Natural killer cell (primary cell): ENCODE measurements around the gene CCL22. TPM values are rescaled to one million over a fixed set of nuclear protein-coding genes. Genes with fewer than 3 reads are reported as not detected.
"Not testable (repeated sequence)": the region's sequence is repeated elsewhere in the genome, so short reads cannot be mapped to it uniquely, and the experiment has no call there.

Experiments used
- ATAC-seq, 3 donors: fragments of 150-1000 bp in 2 of 3; fragments of 200-7000 bp in 1 of 3; cut with Tn5 transposase; 1 replicate in 1 of 3; 2 replicates in 2 of 3; pipeline ENCODE4 v1.10.0; 2021; ENCODE audit warnings: mild to moderate bottlenecking in 2 of 3, moderate library complexity in 2 of 3
- DNase-seq, 2 donors: peaks; one replicate each; pipeline versions ENCODE4 v3.0.0 to v3.0.0-alpha.2; 2013 to 2021; ENCODE audit warnings: mixed read lengths in 1 of 2
- H3K27ac ChIP-seq: one replicate; pipeline ENCODE4 v1.5.1; 2013; ENCODE audit warnings: mild to moderate bottlenecking, low read length
- H3K27me3 ChIP-seq: one replicate; pipeline ENCODE4 v1.6.1; 2013; ENCODE audit warnings: low read length; ENCODE audit not compliant: control insufficient read depth, insufficient read depth
- H3K36me3 ChIP-seq: one replicate; pipeline ENCODE4 v1.6.1; 2013; ENCODE audit warnings: low read length; ENCODE audit not compliant: control insufficient read depth, insufficient read depth
- H3K4me1 ChIP-seq: one replicate; pipeline ENCODE4 v1.6.1; 2013; ENCODE audit warnings: low read length; ENCODE audit not compliant: control insufficient read depth, insufficient read depth
- H3K4me3 ChIP-seq: one replicate; pipeline ENCODE4 v1.5.1; 2013; ENCODE audit warnings: low read length
- H3K9me3 ChIP-seq: one replicate; pipeline ENCODE4 v1.6.1; 2013; ENCODE audit warnings: low read length; ENCODE audit not compliant: control insufficient read depth, insufficient read depth
- H3K27ac Mint-ChIP-seq, 2 donors: one replicate each; pipeline ENCODE4 v1.8.0; 2022; ENCODE audit warnings: mild to moderate bottlenecking in 2 of 2, mixed read lengths in 2 of 2, moderate library complexity in 1 of 2
- H3K27me3 Mint-ChIP-seq, 2 donors: one replicate each; pipeline ENCODE4 v1.8.0; 2022; ENCODE audit warnings: low read depth in 2 of 2, mixed read lengths in 2 of 2
- H3K36me3 Mint-ChIP-seq: one replicate; pipeline ENCODE4 v1.8.0; 2022; ENCODE audit warnings: mixed read lengths
- H3K4me1 Mint-ChIP-seq, 2 donors: one replicate each; pipeline ENCODE4 v1.8.0; 2022; ENCODE audit warnings: mixed read lengths in 2 of 2
- H3K4me3 Mint-ChIP-seq: one replicate; pipeline ENCODE4 v1.8.0; 2022; ENCODE audit warnings: mild to moderate bottlenecking, moderate library complexity, mixed read lengths
- H3K9me3 Mint-ChIP-seq, 2 donors: one replicate each; pipeline ENCODE4 v1.8.0; 2022; ENCODE audit warnings: mixed read lengths in 2 of 2
- CTCF ChIP-seq: fragments of 200-600 bp; IDR thresholded peaks from one replicate; pipeline ENCODE4 v1.8.0; 2022; ENCODE audit warnings: antibody characterized with exemption
- WGBS: methylation state at CpG from one replicate; pipeline ENCODE4 v1.1.7; 2013; ENCODE audit warnings: missing lambda C conversion rate; ENCODE audit not compliant: insufficient coverage; 5-methylcytosine and 5-hydroxymethylcytosine counted together
- intact Hi-C: fragments of 100-400 bp; cut with micrococcal nuclease; formaldehyde crosslinking; loops from one replicate; pipeline ENCODE4 v1.14.2; 2022
- total RNA-seq, 4 donors: library from RNA; stranded (reverse); fragments of 120-200 nt in 1 of 4; gene quantifications; one replicate each; pipeline versions ENCODE4 v1.2.3 to v1.2.4, GENCODE V29; 2013 to 2022

Gene CCL22
- total RNA-seq, 3 donors from 2014 or later (not counting 1 experiment from before 2014, with no cell fraction given), result 0.14 TPM; not detected in 2

- no peaks in the 10 kb centered on the region for H3K9me3 ChIP-seq
- H3K36me3 ChIP-seq, result no peaks in the 10 kb centered on the region
- ATAC-seq (no peak), DNase-seq (no peak)
- H3K36me3 Mint-ChIP-seq, result no peaks in the 10 kb centered on the region
- no peaks in the 10 kb centered on the region for H3K9me3 Mint-ChIP-seq
- H3K4me1 ChIP-seq, result no peaks in the 10 kb centered on the region
- 59% methylated on average over 6 of the region's 6 CpGs for WGBS
- TF ChIP-seq CTCF, result no peak
- H3K27ac Mint-ChIP-seq, result no peak overlapping the region
- H3K4me3 Mint-ChIP-seq, result no peak overlapping the region
- intact Hi-C loops, result no loop called here
- no peak overlapping the region for H3K27ac ChIP-seq
- H3K27me3 Mint-ChIP-seq, result peaks cover 29 to 44% of the 10 kb centered on the region in 2 donors
- H3K27me3 ChIP-seq, result no peaks in the 10 kb centered on the region
- peaks cover 5 to 6% of the 10 kb centered on the region in 2 donors for H3K4me1 Mint-ChIP-seq
- no peak overlapping the region for H3K4me3 ChIP-seq
Observed at GRCh38 chr16:57341062-57341440, 17.5 kb upstream of the CCL22 start.

- H3K4me1 Mint-ChIP-seq, result peaks cover 5 to 6% of the 10 kb centered on the region in 2 donors
- Histone ChIP-seq H3K9me3 (no peaks in the 10 kb centered on the region), H3K27me3 (no peaks in the 10 kb centered on the region), H3K36me3 (no peaks in the 10 kb centered on the region), H3K4me3 (no peak overlapping the region), H3K27ac (no peak overlapping the region), H3K4me1 (no peaks in the 10 kb centered on the region)
- intact Hi-C loops, result no loop called here
- no peak for TF ChIP-seq CTCF
- no peak overlapping the region for H3K4me3 Mint-ChIP-seq
- WGBS, result 60% methylated on average over 8 of the region's 8 CpGs
- ATAC-seq, result no peak
- no peak for DNase-seq
- no peak overlapping the region for H3K27ac Mint-ChIP-seq
- H3K27me3 Mint-ChIP-seq, result peaks cover 29 to 49% of the 10 kb centered on the region in 2 donors
- H3K9me3 Mint-ChIP-seq, result no peaks in the 10 kb centered on the region
- no peaks in the 10 kb centered on the region for H3K36me3 Mint-ChIP-seq
Observed at GRCh38 chr16:57341441-57342303, 16.9 kb upstream of the CCL22 start.

GRCh38 chr16:57342606-57343005 is 16.0 kb upstream of the CCL22 start:
- WGBS, result 95% methylated on average over 9 of the region's 9 CpGs
- H3K36me3 Mint-ChIP-seq, H3K4me1 Mint-ChIP-seq, ATAC-seq, H3K4me3 Mint-ChIP-seq, H3K27ac Mint-ChIP-seq, H3K4me1 ChIP-seq, H3K4me3 ChIP-seq, H3K27me3 ChIP-seq, DNase-seq, H3K9me3 Mint-ChIP-seq, intact Hi-C loops, H3K36me3 ChIP-seq, H3K9me3 ChIP-seq, H3K27ac ChIP-seq: not testable (repeated sequence)
- peaks cover 36 to 59% of the 10 kb centered on the region in 2 donors for H3K27me3 Mint-ChIP-seq

- H3K9me3 Mint-ChIP-seq, result peaks cover 0 to 2% of the 10 kb centered on the region in 2 donors
- TF ChIP-seq CTCF, result no peak
- H3K4me1 ChIP-seq, result no peaks in the 10 kb centered on the region
- no peaks in the 10 kb centered on the region for H3K36me3 ChIP-seq
- H3K27ac Mint-ChIP-seq, result no peak overlapping the region
- WGBS, result 75% methylated on average over 7 of the region's 7 CpGs
- H3K27me3 ChIP-seq, result no peaks in the 10 kb centered on the region
- H3K4me3 ChIP-seq, result no peak overlapping the region
- no peak for DNase-seq
- H3K27me3 Mint-ChIP-seq, result peaks cover 38 to 63% of the 10 kb centered on the region in 2 donors
- intact Hi-C loops, result no loop called here
- H3K27ac ChIP-seq, result no peak overlapping the region
- peaks cover 5 to 6% of the 10 kb centered on the region in 2 donors for H3K4me1 Mint-ChIP-seq
- no peak for ATAC-seq
- no peak overlapping the region for H3K4me3 Mint-ChIP-seq
- H3K36me3 Mint-ChIP-seq, result no peaks in the 10 kb centered on the region
- H3K9me3 ChIP-seq, result no peaks in the 10 kb centered on the region
Observed at GRCh38 chr16:57343221-57343620, 15.4 kb upstream of the CCL22 start.

- WGBS, result 95% methylated on average over 5 of the region's 5 CpGs
- H3K36me3 ChIP-seq, H3K27ac Mint-ChIP-seq, H3K4me3 Mint-ChIP-seq, H3K4me3 ChIP-seq, H3K9me3 ChIP-seq, ATAC-seq, H3K36me3 Mint-ChIP-seq, H3K4me1 ChIP-seq, H3K9me3 Mint-ChIP-seq, H3K27ac ChIP-seq, H3K27me3 ChIP-seq, H3K4me1 Mint-ChIP-seq, DNase-seq, intact Hi-C loops: not testable (repeated sequence)
- H3K27me3 Mint-ChIP-seq, result peaks cover 37 to 63% of the 10 kb centered on the region in 2 donors
Observed at GRCh38 chr16:57344094-57344493, 14.5 kb upstream of the CCL22 start.
